Measurements from ENCODE around the gene DOCK11. TPM values are rescaled to one million over a fixed set of nuclear protein-coding genes. Genes with fewer than 3 reads are reported as not detected.

DOCK11 gene
- total RNA-seq, 1 donor from 2014 or later, result 56.0 TPM

DNA sequence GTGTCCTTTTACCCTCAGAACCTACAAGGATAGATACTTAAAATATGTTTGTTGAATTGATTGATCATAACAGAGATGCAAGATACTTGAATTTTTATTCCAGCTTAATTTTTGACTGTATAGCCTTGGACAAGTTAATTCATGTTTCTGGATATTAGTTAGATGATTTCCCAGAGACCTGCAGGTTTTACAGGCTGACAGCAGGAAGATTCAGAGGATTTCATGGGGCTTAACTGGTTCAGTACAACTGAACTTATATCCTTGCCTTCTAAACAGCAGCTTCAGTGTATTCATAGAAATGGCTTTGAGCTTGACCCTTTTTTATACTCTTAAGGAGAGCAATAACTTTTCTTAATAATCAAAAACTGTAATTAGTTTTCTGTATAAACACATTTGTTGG, 169.6 kb downstream of the DOCK11 start:
- ATAC-seq (ENCODE audit: low read depth) (no peak), DNase-seq (no peak)
- Mint-ChIP-seq H3K4me1 (no peaks in the 10 kb centered on the region), H3K36me3 (ENCODE audit: low read depth) (peaks cover 62% of the 10 kb centered on the region), H3K27me3 (no peaks in the 10 kb centered on the region), H3K4me3 (no peak overlapping the region), H3K27ac (no peak overlapping the region), H3K9me3 (no peaks in the 10 kb centered on the region)
- ChIA-PET POLR2A (no interaction called here), CTCF (no interaction called here)
- intact Hi-C loops (cut with micrococcal nuclease), result no loop called here
- TF ChIP-seq, protein P1, sequence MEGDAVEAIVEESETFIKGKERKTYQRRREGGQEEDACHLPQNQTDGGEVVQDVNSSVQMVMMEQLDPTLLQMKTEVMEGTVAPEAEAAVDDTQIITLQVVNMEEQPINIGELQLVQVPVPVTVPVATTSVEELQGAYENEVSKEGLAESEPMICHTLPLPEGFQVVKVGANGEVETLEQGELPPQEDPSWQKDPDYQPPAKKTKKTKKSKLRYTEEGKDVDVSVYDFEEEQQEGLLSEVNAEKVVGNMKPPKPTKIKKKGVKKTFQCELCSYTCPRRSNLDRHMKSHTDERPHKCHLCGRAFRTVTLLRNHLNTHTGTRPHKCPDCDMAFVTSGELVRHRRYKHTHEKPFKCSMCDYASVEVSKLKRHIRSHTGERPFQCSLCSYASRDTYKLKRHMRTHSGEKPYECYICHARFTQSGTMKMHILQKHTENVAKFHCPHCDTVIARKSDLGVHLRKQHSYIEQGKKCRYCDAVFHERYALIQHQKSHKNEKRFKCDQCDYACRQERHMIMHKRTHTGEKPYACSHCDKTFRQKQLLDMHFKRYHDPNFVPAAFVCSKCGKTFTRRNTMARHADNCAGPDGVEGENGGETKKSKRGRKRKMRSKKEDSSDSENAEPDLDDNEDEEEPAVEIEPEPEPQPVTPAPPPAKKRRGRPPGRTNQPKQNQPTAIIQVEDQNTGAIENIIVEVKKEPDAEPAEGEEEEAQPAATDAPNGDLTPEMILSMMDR (IDR thresholded peaks at IDR 0.05), result no peak

DNA sequence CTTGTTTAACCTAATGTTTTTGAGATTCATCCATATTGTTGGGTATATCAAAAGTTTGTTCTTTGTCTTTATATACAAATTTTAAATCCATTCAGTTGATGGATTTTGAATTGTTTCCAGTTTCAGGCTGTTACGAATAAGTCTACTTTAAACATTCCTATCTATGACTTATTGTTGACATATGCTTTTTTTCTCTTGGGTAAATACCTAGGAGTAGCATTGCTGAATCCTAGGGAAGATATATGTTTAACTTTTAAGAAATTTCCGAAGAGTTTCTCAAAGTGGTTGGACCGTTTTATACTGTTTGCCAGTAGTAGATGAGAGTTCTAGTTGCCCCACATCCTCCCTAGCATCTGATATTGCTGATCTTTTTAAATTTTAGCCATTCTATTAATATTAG, 170.9 kb downstream of the DOCK11 start:
- H3K4me3 Mint-ChIP-seq, result no peak overlapping the region
- no peak for ATAC-seq (ENCODE audit: low read depth)
- no peaks in the 10 kb centered on the region for H3K4me1 Mint-ChIP-seq
- H3K9me3 Mint-ChIP-seq, result no peaks in the 10 kb centered on the region
- ChIA-PET POLR2A (no interaction called here), CTCF (no interaction called here)
- H3K27me3 Mint-ChIP-seq, result no peaks in the 10 kb centered on the region
- intact Hi-C loops (cut with micrococcal nuclease), result no loop called here
- H3K36me3 Mint-ChIP-seq (ENCODE audit: low read depth), result peaks cover 61% of the 10 kb centered on the region
- DNase-seq, result no peak
- no peak overlapping the region for H3K27ac Mint-ChIP-seq
- TF ChIP-seq, protein P1 (IDR thresholded peaks at IDR 0.05), result no peak

DNA sequence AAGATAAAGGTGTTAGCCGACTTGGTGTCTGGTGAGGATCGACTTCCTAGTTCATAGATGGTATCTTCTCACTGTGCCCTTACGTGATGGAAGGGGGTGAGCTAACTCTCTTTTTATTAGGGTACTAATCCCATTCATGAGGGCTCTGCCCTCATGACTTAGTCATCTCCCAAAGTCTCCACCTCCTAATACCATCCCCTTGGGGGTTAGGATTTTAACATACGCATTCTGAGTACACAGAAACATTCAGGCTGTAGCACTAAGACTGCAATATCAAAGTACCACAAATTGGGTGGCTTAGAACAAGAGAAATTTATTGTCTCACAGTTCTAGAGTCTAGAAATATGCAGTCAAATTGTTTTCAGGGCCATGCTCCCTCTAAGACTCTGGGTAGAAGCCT, 173.8 kb downstream of the DOCK11 start:
- H3K27ac Mint-ChIP-seq, result no peak overlapping the region
- no peak for DNase-seq

DNA sequence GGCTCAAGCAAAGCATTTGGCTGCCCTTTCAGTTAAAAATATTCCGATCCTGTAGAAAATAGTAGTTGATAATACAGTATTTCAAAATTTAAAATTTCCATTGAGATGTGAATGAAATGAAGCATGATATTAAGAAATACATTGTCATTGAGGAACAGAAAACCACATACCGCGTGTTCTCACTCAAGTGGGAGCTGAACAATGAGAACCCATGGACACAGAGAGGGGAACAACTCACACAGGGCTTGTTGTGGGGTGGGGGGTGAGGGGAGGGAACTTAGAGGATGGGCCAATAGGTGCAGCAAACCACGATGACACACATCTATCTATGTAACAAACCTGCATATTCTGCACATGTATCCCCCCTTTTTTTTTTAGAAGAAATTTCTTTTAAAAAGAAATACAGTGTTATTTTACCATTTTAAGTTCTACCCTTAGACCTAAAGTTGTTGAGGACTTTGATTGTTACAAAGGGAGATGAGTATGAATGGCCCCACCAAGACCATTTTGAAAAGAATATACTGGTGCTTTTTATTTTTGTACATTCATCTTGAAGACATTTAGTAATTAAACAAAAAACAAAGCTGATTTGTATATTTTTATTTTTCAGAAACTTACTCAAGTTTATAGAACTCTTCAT, 179.8 kb downstream of the DOCK11 start:
- ChIA-PET CTCF (no interaction called here), POLR2A (interaction anchor here (0.7 kb wide), 2 partner anchors 35 to 90 kb away, joined by 3 to 4 read pairs; no protein-coding TSS in a partner anchor)
- no peak for ATAC-seq (ENCODE audit: low read depth)
- no peak overlapping the region for H3K4me3 Mint-ChIP-seq
- TF ChIP-seq, protein P1 (IDR thresholded peaks at IDR 0.05), result no peak
- H3K36me3 Mint-ChIP-seq (ENCODE audit: low read depth), result peaks cover 49% of the 10 kb centered on the region
- H3K27me3 Mint-ChIP-seq, result no peaks in the 10 kb centered on the region
- H3K9me3 Mint-ChIP-seq, result no peaks in the 10 kb centered on the region
- H3K4me1 Mint-ChIP-seq, result no peaks in the 10 kb centered on the region
- intact Hi-C loops (cut with micrococcal nuclease), result no loop called here
- DNase-seq, result no peak
- H3K27ac Mint-ChIP-seq, result no peak overlapping the region

More for the DNA sequence above, 173.8 kb downstream of the DOCK11 start:
- CTCF ChIA-PET, result no interaction called here
- POLR2A ChIA-PET, result no interaction called here
- intact Hi-C loops (cut with micrococcal nuclease), result no loop called here
- ATAC-seq (ENCODE audit: low read depth), result no peak
- H3K4me3 Mint-ChIP-seq, result no peak overlapping the region
- no peaks in the 10 kb centered on the region for H3K4me1 Mint-ChIP-seq
- H3K9me3 Mint-ChIP-seq, result no peaks in the 10 kb centered on the region
- TF ChIP-seq, protein P1 (IDR thresholded peaks at IDR 0.05), result no peak
- no peaks in the 10 kb centered on the region for H3K27me3 Mint-ChIP-seq
- H3K36me3 Mint-ChIP-seq (ENCODE audit: low read depth), result peaks cover 56% of the 10 kb centered on the region

DNA sequence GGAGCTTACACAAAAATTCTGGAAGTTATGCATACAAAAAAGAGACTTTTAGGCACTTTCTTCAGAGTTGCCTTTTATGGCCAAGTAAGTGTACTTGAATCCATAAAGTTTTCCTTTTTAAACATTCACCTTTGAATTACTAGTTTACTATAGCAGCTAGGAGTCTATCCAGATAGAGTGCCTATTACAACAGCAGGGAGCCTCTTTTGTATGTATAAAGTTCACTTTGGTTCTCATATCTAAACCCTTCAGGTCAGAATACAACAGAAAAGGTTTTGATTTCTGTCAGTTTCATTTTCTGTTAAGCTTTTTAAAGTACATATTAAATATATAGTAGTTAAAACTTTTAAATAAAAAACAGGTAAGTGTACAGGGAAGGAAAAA, 180.3 kb downstream of the DOCK11 start:
- no peaks in the 10 kb centered on the region for H3K9me3 Mint-ChIP-seq
- POLR2A ChIA-PET, result no interaction called here
- ATAC-seq (ENCODE audit: low read depth), result no peak
- no peak for DNase-seq
- H3K4me3 Mint-ChIP-seq, result no peak overlapping the region
- H3K27ac Mint-ChIP-seq, result no peak overlapping the region
- no peaks in the 10 kb centered on the region for H3K4me1 Mint-ChIP-seq
- TF ChIP-seq, protein P1 (IDR thresholded peaks at IDR 0.05), result no peak
- H3K27me3 Mint-ChIP-seq, result no peaks in the 10 kb centered on the region
- intact Hi-C loops (cut with micrococcal nuclease), result no loop called here
- peaks cover 48% of the 10 kb centered on the region for H3K36me3 Mint-ChIP-seq (ENCODE audit: low read depth)
- CTCF ChIA-PET, result no interaction called here
